ENCODE data around the gene DMRTB1.

GRCh38 chr1:53502641-53503432, 43.6 kb downstream of the DMRTB1 start:
- TF ChIP-seq POLR2A (IDR thresholded peaks at IDR 0.05; ENCODE audit: low read depth, low read length) (no peak), TAF1 (IDR thresholded peaks at IDR 0.05; ENCODE audit: low read depth, low read length) (no peak), POLR2AphosphoS5 (IDR thresholded peaks at IDR 0.05; ENCODE audit: low read depth, low read length) (no peak), POU2F2 (IDR thresholded peaks at IDR 0.05; ENCODE audit: low read depth, low read length) (no peak), PAX5 (IDR thresholded peaks at IDR 0.05; ENCODE audit: insufficient read depth, low read length, severe bottlenecking) (no peak), SPI1 (IDR thresholded peaks at IDR 0.05; ENCODE audit: low read depth, low read length) (no peak)
